ENCODE data around the gene DUOX1.

- TF ChIP-seq REST (IDR thresholded peaks at IDR 0.05; ENCODE audit: low read depth) = no peak
- TF ChIP-seq MAX (IDR thresholded peaks at IDR 0.05) = no peak
- TF ChIP-seq TAF1 (IDR thresholded peaks at IDR 0.05; ENCODE audit: low read depth) = no peak
- no peak for TF ChIP-seq EGR1 (IDR thresholded peaks at IDR 0.05)
- TF ChIP-seq FOXM1 (IDR thresholded peaks at IDR 0.05; ENCODE audit: borderline replicate concordance, low read depth) = no peak
- no peak for TF ChIP-seq CREB1 (IDR thresholded peaks at IDR 0.05; ENCODE audit: low read depth)
- no peak for TF ChIP-seq NFIC (IDR thresholded peaks at IDR 0.05)
- TF ChIP-seq RAD21 (IDR thresholded peaks at IDR 0.05; ENCODE audit: low read depth) = no peak
Observed at GRCh38 chr15:45128971-45129639, 689 bp upstream of the DUOX1 start.
